HFFc6 (cell line): ENCODE measurements around the gene DPEP1. TPM values are rescaled to one million over a fixed set of nuclear protein-coding genes. Genes with fewer than 3 reads are reported as not detected.

Experiments used
- DNase-seq: peaks from one replicate; pipeline ENCODE4 v3.0.0-alpha.2; 2018
- H3K27ac Mint-ChIP-seq: 2 replicates; pipeline ENCODE4 v1.8.0; 2020; ENCODE audit warnings: mild to moderate bottlenecking, mixed read lengths
- H3K27me3 Mint-ChIP-seq: 2 replicates; pipeline ENCODE4 v1.8.0; 2021; ENCODE audit warnings: mild to moderate bottlenecking, moderate library complexity, mixed read lengths; ENCODE audit not compliant: insufficient read depth
- H3K36me3 Mint-ChIP-seq: 2 replicates; pipeline ENCODE4 v1.8.0; 2021; ENCODE audit warnings: low read depth, mixed read lengths
- H3K4me1 Mint-ChIP-seq: 2 replicates; pipeline ENCODE4 v1.8.0; 2020; ENCODE audit warnings: low read depth, mixed read lengths
- H3K4me3 Mint-ChIP-seq: 2 replicates; pipeline ENCODE4 v1.8.0; 2020; ENCODE audit warnings: mild to moderate bottlenecking, moderate library complexity, mixed read lengths
- H3K9me3 Mint-ChIP-seq: 2 replicates; pipeline ENCODE4 v1.8.0; 2020; ENCODE audit warnings: mild to moderate bottlenecking, mixed read lengths
- CTCF ChIP-seq: fragments of 200-600 bp; sonication (generic); IDR thresholded peaks from 2 replicates; pipeline ENCODE4 v1.5.0; 2021; ENCODE audit warnings: antibody characterized with exemption, mild to moderate bottlenecking
- total RNA-seq, 6 experiments: library from RNA; stranded (reverse); fragmentation: NEBNext Ultra II Directional; extraction: Animal tissue kit (Norgen Biotek cat#: 25700); gene quantifications; 2 replicates in 1 of 6; 3 replicates in 5 of 6; pipeline ENCODE4 v1.2.3, GENCODE V29; 2021

DPEP1 gene
- total RNA-seq, 6 experiments from 2014 or later: not detected

GRCh38 chr16:89607937-89608740 is 5.3 kb upstream of the DPEP1 start:
- H3K4me3 Mint-ChIP-seq: no peak overlapping the region
- H3K4me1 Mint-ChIP-seq: peaks cover 8% of the 10 kb centered on the region
- H3K27ac Mint-ChIP-seq: no peak overlapping the region
- H3K9me3 Mint-ChIP-seq: no peaks in the 10 kb centered on the region
- no peak for DNase-seq
- H3K36me3 Mint-ChIP-seq: no peaks in the 10 kb centered on the region
- H3K27me3 Mint-ChIP-seq: peaks cover 12% of the 10 kb centered on the region; the same call in 1 of the 2 replicates
- no peak for TF ChIP-seq CTCF

DNA sequence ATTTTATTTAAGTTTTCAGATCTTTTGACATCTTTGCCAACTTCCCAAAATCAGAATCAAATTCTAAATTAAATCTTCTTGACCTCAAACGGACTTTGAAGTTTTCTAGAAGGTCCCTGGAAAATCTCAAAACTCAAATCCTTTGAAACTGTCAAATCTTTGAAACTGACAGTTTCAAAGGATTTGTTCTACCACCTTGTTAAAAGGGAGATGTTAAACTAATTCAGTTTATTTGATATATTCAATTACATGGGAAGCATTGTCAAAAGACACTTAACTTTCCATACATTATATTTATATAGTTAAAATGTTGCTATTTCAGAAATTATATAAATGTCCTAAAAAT is 3.4 kb upstream of the DPEP1 start:
- Mint-ChIP-seq H3K27me3 (peaks cover 12% of the 10 kb centered on the region), H3K4me3 (no peak overlapping the region), H3K27ac (no peak overlapping the region), H3K36me3 (no peaks in the 10 kb centered on the region), H3K9me3 (no peaks in the 10 kb centered on the region), H3K4me1 (peaks cover 7% of the 10 kb centered on the region; the same call in 1 of the 2 replicates)
- no peak for TF ChIP-seq CTCF
- no peak for DNase-seq

DNA sequence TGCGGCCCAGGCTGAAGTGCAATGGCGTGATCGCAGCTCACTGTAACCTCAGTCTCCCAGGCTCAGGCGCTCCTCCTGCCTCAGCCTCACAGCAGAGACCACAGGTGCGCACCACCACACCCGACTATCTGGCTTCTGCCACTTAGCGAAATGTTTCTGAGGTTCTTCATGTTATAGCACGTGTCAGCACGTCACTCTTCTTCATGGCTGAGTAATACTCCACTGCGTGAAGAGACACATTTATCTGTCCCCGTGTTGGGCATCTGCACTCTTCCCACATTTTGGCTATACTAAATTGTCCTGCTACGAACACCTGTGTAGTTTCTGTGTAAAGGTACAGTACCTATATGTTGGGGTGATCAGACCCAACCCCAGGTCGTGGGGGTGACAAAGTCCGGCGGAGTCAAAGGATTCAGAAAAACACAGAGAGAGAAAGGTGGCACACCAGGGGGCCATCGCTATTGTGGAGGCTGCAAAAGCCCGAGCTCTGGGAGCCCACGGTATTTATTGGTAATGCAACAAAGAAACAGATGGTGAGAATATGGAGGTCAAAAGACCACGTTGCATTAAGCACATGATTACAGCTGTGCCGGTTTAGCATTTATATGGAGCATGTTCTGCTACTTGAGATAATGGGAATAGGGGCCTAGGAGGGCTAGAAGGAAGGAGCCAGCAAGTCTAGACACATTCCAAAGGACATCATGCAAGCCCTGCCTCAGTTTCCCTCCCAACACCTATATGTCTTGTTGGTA is 851 bp upstream of the DPEP1 start:
- Mint-ChIP-seq H3K4me3 (no peak overlapping the region), H3K36me3 (no peaks in the 10 kb centered on the region), H3K27me3 (peaks cover 10% of the 10 kb centered on the region), H3K4me1 (peaks cover 13% of the 10 kb centered on the region), H3K27ac (no peak overlapping the region), H3K9me3 (no peaks in the 10 kb centered on the region)
- no peak for DNase-seq
- TF ChIP-seq CTCF: no peak

GRCh38 chr16:89613954-89614459 is 565 bp downstream of the DPEP1 start:
- H3K9me3 Mint-ChIP-seq: no peaks in the 10 kb centered on the region

DNA sequence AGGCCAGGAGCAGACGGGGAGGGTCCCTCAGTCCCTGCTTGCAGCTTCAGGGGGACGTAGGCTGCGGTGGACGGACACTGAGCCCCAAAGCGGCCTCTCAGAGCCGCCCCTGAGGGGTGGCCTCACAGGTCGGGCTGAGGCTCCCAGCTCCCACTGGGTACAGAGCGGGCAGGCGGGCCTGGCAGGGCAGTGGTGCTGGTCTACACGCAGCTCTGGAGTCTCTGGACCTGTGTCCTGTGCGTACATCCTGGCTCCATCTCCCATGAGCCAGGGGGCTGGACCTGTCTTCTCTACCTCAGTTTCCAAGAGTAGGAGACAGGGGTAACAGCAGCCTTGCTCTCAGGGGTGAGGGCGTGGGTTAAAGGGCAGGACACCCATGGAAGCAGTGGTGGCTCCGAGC is 1.7 kb downstream of the DPEP1 start:
- Mint-ChIP-seq H3K27me3 (peaks cover 10% of the 10 kb centered on the region), H3K4me1 (peaks cover 13% of the 10 kb centered on the region), H3K9me3 (no peaks in the 10 kb centered on the region), H3K36me3 (no peaks in the 10 kb centered on the region), H3K27ac (no peak overlapping the region), H3K4me3 (no peak overlapping the region)
- no peak for DNase-seq
- TF ChIP-seq CTCF: no peak

More at GRCh38 chr16:89613954-89614459, 565 bp downstream of the DPEP1 start:
- no peak for TF ChIP-seq CTCF
- Mint-ChIP-seq H3K27me3 (peaks cover 10% of the 10 kb centered on the region), H3K4me1 (peaks cover 13% of the 10 kb centered on the region), H3K27ac (no peak overlapping the region), H3K4me3 (no peak overlapping the region), H3K36me3 (no peaks in the 10 kb centered on the region)
- no peak for DNase-seq
